ENCODE measurements around the gene TNRC6B. TPM values are rescaled to one million over a fixed set of nuclear protein-coding genes. Genes with fewer than 3 reads are reported as not detected.
"Not testable (repeated sequence)": the region's sequence is repeated elsewhere in the genome, so short reads cannot be mapped to it uniquely, and the experiment has no call there.

Gene TNRC6B
- total and polyA plus RNA-seq, 5 donors from 2014 or later = 50.6 to 144 (median 72.6) TPM

GRCh38 chr22:40153705-40154104 is 24.0 kb upstream of the TNRC6B start:
- peaks cover 6 to 20% (median 12%) of the 10 kb centered on the region in 4 donors for H3K4me1 Mint-ChIP-seq
- H3K4me1 ChIP-seq (ENCODE audit: control insufficient read depth, insufficient read depth, low read length, poor library complexity, severe bottlenecking) = no peaks in the 10 kb centered on the region
- H3K9me3 ChIP-seq (ENCODE audit: control insufficient read depth in 2 of 2, low read length in 2 of 2) = no peaks in the 10 kb centered on the region
- ATAC-seq (ENCODE audit: low read depth in 2 of 2) (no peak), DNase-seq (no peak)
- H3K36me3 Mint-ChIP-seq = peaks cover 22% of the 10 kb centered on the region
- peaks cover 30% of the 10 kb centered on the region for H3K36me3 ChIP-seq (ENCODE audit: control insufficient read depth, insufficient read depth, low read length)
- H3K9me3 Mint-ChIP-seq = no peaks in the 10 kb centered on the region
- no peak overlapping the region for H3K4me3 Mint-ChIP-seq
- no peaks in the 10 kb centered on the region for H3K27me3 ChIP-seq (ENCODE audit: control insufficient read depth, insufficient read depth, low read length)
- H3K27ac ChIP-seq (ENCODE audit: insufficient read depth, low read length, poor library complexity, severe bottlenecking) = no peak overlapping the region
- H3K27me3 Mint-ChIP-seq = no peaks in the 10 kb centered on the region
- H3K27ac Mint-ChIP-seq = no peak overlapping the region
- H3K4me3 ChIP-seq (ENCODE audit: low read depth, low read length) = no peak overlapping the region

- H3K36me3 Mint-ChIP-seq = peaks cover 13% of the 10 kb centered on the region
- H3K4me1 Mint-ChIP-seq = peaks cover 1 to 19% (median 12%) of the 10 kb centered on the region in 4 donors
- Histone ChIP-seq H3K4me3 (ENCODE audit: low read depth, low read length) (no peak overlapping the region), H3K36me3 (ENCODE audit: control insufficient read depth, insufficient read depth, low read length) (peaks cover 30% of the 10 kb centered on the region), H3K9me3 (ENCODE audit: control insufficient read depth in 2 of 2, low read length in 2 of 2) (no peaks in the 10 kb centered on the region), H3K27me3 (ENCODE audit: control insufficient read depth, insufficient read depth, low read length) (no peaks in the 10 kb centered on the region), H3K27ac (ENCODE audit: insufficient read depth, low read length, poor library complexity, severe bottlenecking) (peak overlapping the region; percentile 9), H3K4me1 (ENCODE audit: control insufficient read depth, insufficient read depth, low read length, poor library complexity, severe bottlenecking) (no peaks in the 10 kb centered on the region)
- no peak for ATAC-seq (ENCODE audit: low read depth in 2 of 2)
- peak overlapping the region in 1 of 3 donors; percentile 68 for H3K27ac Mint-ChIP-seq
- DNase-seq = peak in 1 of 3 donors; percentile 23
- H3K4me3 Mint-ChIP-seq = no peak overlapping the region
- no peaks in the 10 kb centered on the region for H3K27me3 Mint-ChIP-seq
- no peaks in the 10 kb centered on the region for H3K9me3 Mint-ChIP-seq
These were observed 21.7 kb upstream of the TNRC6B start for GRCh38 chr22:40156001-40156516.

GRCh38 chr22:40156682-40157081 is 21.0 kb upstream of the TNRC6B start:
- peaks cover 34% of the 10 kb centered on the region for H3K36me3 ChIP-seq (ENCODE audit: control insufficient read depth, insufficient read depth, low read length)
- H3K36me3 Mint-ChIP-seq = peaks cover 12% of the 10 kb centered on the region
- not testable (repeated sequence) for H3K27me3 ChIP-seq (ENCODE audit: control insufficient read depth, insufficient read depth, low read length); H3K9me3 Mint-ChIP-seq; H3K4me3 ChIP-seq (ENCODE audit: low read depth, low read length); DNase-seq; ATAC-seq (ENCODE audit: low read depth in 2 of 2); H3K4me1 ChIP-seq (ENCODE audit: control insufficient read depth, insufficient read depth, low read length, poor library complexity, severe bottlenecking); H3K27me3 Mint-ChIP-seq; H3K27ac Mint-ChIP-seq; H3K4me3 Mint-ChIP-seq; H3K9me3 ChIP-seq (ENCODE audit: control insufficient read depth in 2 of 2, low read length in 2 of 2); H3K27ac ChIP-seq (ENCODE audit: insufficient read depth, low read length, poor library complexity, severe bottlenecking)
- H3K4me1 Mint-ChIP-seq = peaks cover 7 to 21% (median 16%) of the 10 kb centered on the region in 4 donors

GRCh38 chr22:40157330-40157945 is 20.3 kb upstream of the TNRC6B start:
- H3K27ac Mint-ChIP-seq = no peak overlapping the region
- ATAC-seq (ENCODE audit: low read depth in 2 of 2) (no peak), DNase-seq (no peak)
- no peak overlapping the region for H3K4me3 Mint-ChIP-seq
- H3K36me3 Mint-ChIP-seq = peaks cover 15% of the 10 kb centered on the region
- Histone ChIP-seq H3K4me3 (ENCODE audit: low read depth, low read length) (no peak overlapping the region), H3K4me1 (ENCODE audit: control insufficient read depth, insufficient read depth, low read length, poor library complexity, severe bottlenecking) (no peaks in the 10 kb centered on the region), H3K27ac (ENCODE audit: insufficient read depth, low read length, poor library complexity, severe bottlenecking) (no peak overlapping the region), H3K27me3 (ENCODE audit: control insufficient read depth, insufficient read depth, low read length) (no peaks in the 10 kb centered on the region), H3K36me3 (ENCODE audit: control insufficient read depth, insufficient read depth, low read length) (peaks cover 40% of the 10 kb centered on the region), H3K9me3 (ENCODE audit: control insufficient read depth in 2 of 2, low read length in 2 of 2) (no peaks in the 10 kb centered on the region)
- H3K9me3 Mint-ChIP-seq = no peaks in the 10 kb centered on the region
- H3K27me3 Mint-ChIP-seq = no peaks in the 10 kb centered on the region
- H3K4me1 Mint-ChIP-seq = peaks cover 9 to 20% (median 17%) of the 10 kb centered on the region in 4 donors

GRCh38 chr22:40161194-40161593 is 16.5 kb upstream of the TNRC6B start:
- Histone ChIP-seq H3K4me1 (ENCODE audit: control insufficient read depth, insufficient read depth, low read length, poor library complexity, severe bottlenecking) (no peaks in the 10 kb centered on the region), H3K9me3 (ENCODE audit: control insufficient read depth in 2 of 2, low read length in 2 of 2) (no peaks in the 10 kb centered on the region), H3K36me3 (ENCODE audit: control insufficient read depth, insufficient read depth, low read length) (peaks cover 44% of the 10 kb centered on the region), H3K4me3 (ENCODE audit: low read depth, low read length) (no peak overlapping the region), H3K27ac (ENCODE audit: insufficient read depth, low read length, poor library complexity, severe bottlenecking) (no peak overlapping the region), H3K27me3 (ENCODE audit: control insufficient read depth, insufficient read depth, low read length) (no peaks in the 10 kb centered on the region)
- Mint-ChIP-seq H3K4me3 (no peak overlapping the region), H3K4me1 (peaks cover 7 to 17% (median 9%) of the 10 kb centered on the region in 4 donors), H3K27ac (peak overlapping the region in 1 of 3 donors; percentile 56), H3K27me3 (no peaks in the 10 kb centered on the region), H3K9me3 (no peaks in the 10 kb centered on the region), H3K36me3 (peaks cover 29% of the 10 kb centered on the region)
- ATAC-seq (ENCODE audit: low read depth in 2 of 2) (no peak), DNase-seq (no peak)

- DNase-seq; H3K27me3 Mint-ChIP-seq; ATAC-seq (ENCODE audit: low read depth in 2 of 2); H3K4me3 ChIP-seq (ENCODE audit: low read depth, low read length); H3K27me3 ChIP-seq (ENCODE audit: control insufficient read depth, insufficient read depth, low read length); H3K4me1 ChIP-seq (ENCODE audit: control insufficient read depth, insufficient read depth, low read length, poor library complexity, severe bottlenecking); H3K27ac ChIP-seq (ENCODE audit: insufficient read depth, low read length, poor library complexity, severe bottlenecking); H3K9me3 Mint-ChIP-seq; H3K9me3 ChIP-seq (ENCODE audit: control insufficient read depth in 2 of 2, low read length in 2 of 2); H3K4me3 Mint-ChIP-seq; H3K27ac Mint-ChIP-seq: not testable (repeated sequence)
- peaks cover 38% of the 10 kb centered on the region for H3K36me3 Mint-ChIP-seq
- peaks cover 26% of the 10 kb centered on the region for H3K36me3 ChIP-seq (ENCODE audit: control insufficient read depth, insufficient read depth, low read length)
- peaks cover 15 to 36% (median 25%) of the 10 kb centered on the region in 4 donors for H3K4me1 Mint-ChIP-seq
These were observed 12.2 kb upstream of the TNRC6B start for GRCh38 chr22:40165537-40165936.

GRCh38 chr22:40175611-40176244 is 2.0 kb upstream of the TNRC6B start:
- H3K36me3 ChIP-seq (ENCODE audit: control insufficient read depth, insufficient read depth, low read length) = no peaks in the 10 kb centered on the region
- no peaks in the 10 kb centered on the region for H3K27me3 ChIP-seq (ENCODE audit: control insufficient read depth, insufficient read depth, low read length)
- H3K4me3 ChIP-seq (ENCODE audit: low read depth, low read length) = no peak overlapping the region
- H3K27ac ChIP-seq (ENCODE audit: insufficient read depth, low read length, poor library complexity, severe bottlenecking) = no peak overlapping the region
- Mint-ChIP-seq H3K27me3 (peaks cover 11% of the 10 kb centered on the region), H3K4me3 (peak overlapping the region in 3 of 4 donors; percentile 46 to 92 (median 81)), H3K36me3 (no peaks in the 10 kb centered on the region), H3K9me3 (no peaks in the 10 kb centered on the region), H3K27ac (peak overlapping the region; percentile 60 to 67 (median 62)), H3K4me1 (peaks cover 28 to 58% (median 40%) of the 10 kb centered on the region in 4 donors)
- DNase-seq = no peak
- peaks cover 51% of the 10 kb centered on the region for H3K4me1 ChIP-seq (ENCODE audit: control insufficient read depth, insufficient read depth, low read length, poor library complexity, severe bottlenecking)
- no peak for ATAC-seq (ENCODE audit: low read depth in 2 of 2)
- no peaks in the 10 kb centered on the region for H3K9me3 ChIP-seq (ENCODE audit: control insufficient read depth in 2 of 2, low read length in 2 of 2)

Data from CD4-positive, CD25-positive, alpha-beta regulatory T cell (primary cell).